HepG2 (cell line): Measurements from ENCODE around the gene BCAS3. TPM values are rescaled to one million over a fixed set of nuclear protein-coding genes. Genes with fewer than 3 reads are reported as not detected.
A peak's percentile ranks its signal among the peaks of the same experiment; 100 is the strongest.

Source experiments
- BHLHE40 ChIP-seq: IDR thresholded peaks from 2 replicates; pipeline ENCODE4 v1.6.1; 2011; ENCODE audit warnings: low read length, improper control_type of control experiment
- CBX5 ChIP-seq: sonication (generic); formaldehyde crosslinking; IDR thresholded peaks from 2 replicates; pipeline ENCODE4 v1.4.0; 2020; ENCODE audit warnings: missing genetic modification reagents, borderline replicate concordance
- CREB1 ChIP-seq, 2 experiments: fragments of 450-650 bp in 1 of 2; IDR thresholded peaks; 2 replicates each; pipeline ENCODE4 v1.6.1; 2016 to 2017; ENCODE audit warnings: control low read depth in 1 of 2, mild to moderate bottlenecking in 1 of 2, missing compliant biosample characterization in 1 of 2, missing genetic modification characterization in 1 of 2
- ELF4 ChIP-seq: sonication (generic); formaldehyde crosslinking; IDR thresholded peaks from 2 replicates; pipeline ENCODE4 v1.5.0; 2020; ENCODE audit warnings: missing genetic modification reagents, mild to moderate bottlenecking, moderate library complexity, borderline replicate concordance
- FLYWCH1 ChIP-seq: sonication (generic); formaldehyde crosslinking; IDR thresholded peaks from 2 replicates; pipeline ENCODE4 v1.8.1; 2023; ENCODE audit warnings: mild to moderate bottlenecking, missing genetic modification reagents
- GPN1 ChIP-seq: sonication (generic); formaldehyde crosslinking; IDR thresholded peaks from 2 replicates; pipeline ENCODE4 v1.5.1; 2020; ENCODE audit warnings: missing genetic modification reagents, borderline replicate concordance
- HES4 ChIP-seq: sonication (generic); formaldehyde crosslinking; IDR thresholded peaks from 2 replicates; pipeline ENCODE4 v1.9.0; 2021; ENCODE audit warnings: mild to moderate bottlenecking, missing genetic modification reagents, borderline replicate concordance
- HNF4A ChIP-seq: sonication (generic); formaldehyde crosslinking; IDR thresholded peaks from 2 replicates; pipeline ENCODE4 v1.4.0; 2020; ENCODE audit warnings: missing genetic modification reagents
- IKZF1 ChIP-seq: fragments of 450-650 bp; IDR thresholded peaks from 2 replicates; pipeline ENCODE4 v1.7.1; 2016
- MBD4 ChIP-seq: IDR thresholded peaks from 2 replicates; pipeline ENCODE4 v1.6.1; 2012; ENCODE audit warnings: low read length, inconsistent platforms, borderline replicate concordance
- NCOR1 ChIP-seq: fragments of 200-600 bp; sonication (generic); IDR thresholded peaks from 2 replicates; pipeline ENCODE4 v1.7.0; 2017; ENCODE audit warnings: antibody characterized with exemption, low read length, borderline replicate concordance
- NKX3-1 ChIP-seq: sonication (generic); formaldehyde crosslinking; IDR thresholded peaks from 2 replicates; pipeline ENCODE4 v1.5.0; 2020; ENCODE audit warnings: missing genetic modification reagents
- PHF8 ChIP-seq: sonication (generic); formaldehyde crosslinking; IDR thresholded peaks from 2 replicates; pipeline ENCODE4 v1.5.0; 2020; ENCODE audit warnings: missing genetic modification reagents
- TARDBP ChIP-seq: sonication (generic); formaldehyde crosslinking; IDR thresholded peaks from 2 replicates; pipeline ENCODE4 v1.8.0; 2022; ENCODE audit warnings: mild to moderate bottlenecking, missing genetic modification reagents
- U2AF2 ChIP-seq: fragments of 200-400 bp; formaldehyde crosslinking; IDR thresholded peaks from 2 replicates; pipeline ENCODE4 v1.6.1; 2017; ENCODE audit warnings: low read depth, mild to moderate bottlenecking, low read length
- ZBTB38 ChIP-seq: sonication (generic); formaldehyde crosslinking; IDR thresholded peaks from 2 replicates; pipeline ENCODE4 v1.5.1; 2020; ENCODE audit warnings: mild to moderate bottlenecking, missing genetic modification reagents
- ZNF17 ChIP-seq: sonication (generic); formaldehyde crosslinking; IDR thresholded peaks from 2 replicates; pipeline ENCODE4 v1.5.0; 2020; ENCODE audit warnings: mild to moderate bottlenecking, missing genetic modification reagents
- ZNF230 ChIP-seq: sonication (generic); formaldehyde crosslinking; IDR thresholded peaks from 2 replicates; pipeline ENCODE4 v1.4.0; 2020; ENCODE audit warnings: mild to moderate bottlenecking, missing genetic modification reagents
- ZNF589 ChIP-seq: sonication (generic); formaldehyde crosslinking; conservative IDR thresholded peaks from 2 replicates; pipeline ENCODE4 v1.8.0; 2022; ENCODE audit warnings: mild to moderate bottlenecking, moderate library complexity, missing genetic modification reagents
- ZNF598 ChIP-seq: sonication (generic); formaldehyde crosslinking; IDR thresholded peaks from 2 replicates; pipeline ENCODE4 v1.5.1; 2020; ENCODE audit warnings: mild to moderate bottlenecking, missing genetic modification reagents, borderline replicate concordance
- polyA plus RNA-seq, 8 experiments: library from polyadenylated mRNA; depleted of rRNA in 3 of 8; stranded (reverse) in 7 of 8; unstranded in 1 of 8; fragments of >200 nt; fragmentation: Illumina TruSeq in 4 of 8; extraction: Trizol in 4 of 8; gene quantifications; 2 replicates each; pipeline versions ENCODE4 v1.2.1 to v1.2.3, GENCODE V29; 2011 to 2016; ENCODE audit warnings: low read depth in 4 of 8, missing spikeins in 1 of 8, mixed read lengths in 1 of 8; ENCODE audit not compliant: insufficient read depth in 1 of 8
- total RNA-seq, 5 experiments: library from RNA; depleted of rRNA; stranded (reverse); fragments of >200 nt; fragmentation: Illumina TruSeq; extraction: Trizol; gene quantifications; 2 replicates each; pipeline ENCODE4 v1.2.3, GENCODE V29; 2016; ENCODE audit warnings: low read depth in 1 of 5
- TF ChIP-seq, protein P1 (sequence below): sonication (generic); formaldehyde crosslinking; conservative IDR thresholded peaks from 2 replicates; pipeline ENCODE4 v1.4.0; 2020; ENCODE audit warnings: missing genetic modification reagents
- TF ChIP-seq, protein P2 (sequence below): sonication (generic); formaldehyde crosslinking; IDR thresholded peaks from 2 replicates; pipeline ENCODE4 v1.4.0; 2020; ENCODE audit warnings: missing genetic modification reagents
- TF ChIP-seq, protein P3 (sequence below): sonication (generic); formaldehyde crosslinking; IDR thresholded peaks from 2 replicates; pipeline ENCODE4 v1.5.1; 2020; ENCODE audit warnings: missing genetic modification reagents, mild to moderate bottlenecking, borderline replicate concordance
- TF ChIP-seq, protein P4 (sequence below): sonication (generic); formaldehyde crosslinking; conservative IDR thresholded peaks from 2 replicates; pipeline ENCODE4 v1.4.0; 2020; ENCODE audit warnings: missing genetic modification reagents

The BCAS3 gene
- total and polyA plus RNA-seq, 2 of the 13 experiments (the other 11 are each of a cell fraction or from before 2014, with no cell fraction given), result 10.7 to 11.2 TPM

DNA sequence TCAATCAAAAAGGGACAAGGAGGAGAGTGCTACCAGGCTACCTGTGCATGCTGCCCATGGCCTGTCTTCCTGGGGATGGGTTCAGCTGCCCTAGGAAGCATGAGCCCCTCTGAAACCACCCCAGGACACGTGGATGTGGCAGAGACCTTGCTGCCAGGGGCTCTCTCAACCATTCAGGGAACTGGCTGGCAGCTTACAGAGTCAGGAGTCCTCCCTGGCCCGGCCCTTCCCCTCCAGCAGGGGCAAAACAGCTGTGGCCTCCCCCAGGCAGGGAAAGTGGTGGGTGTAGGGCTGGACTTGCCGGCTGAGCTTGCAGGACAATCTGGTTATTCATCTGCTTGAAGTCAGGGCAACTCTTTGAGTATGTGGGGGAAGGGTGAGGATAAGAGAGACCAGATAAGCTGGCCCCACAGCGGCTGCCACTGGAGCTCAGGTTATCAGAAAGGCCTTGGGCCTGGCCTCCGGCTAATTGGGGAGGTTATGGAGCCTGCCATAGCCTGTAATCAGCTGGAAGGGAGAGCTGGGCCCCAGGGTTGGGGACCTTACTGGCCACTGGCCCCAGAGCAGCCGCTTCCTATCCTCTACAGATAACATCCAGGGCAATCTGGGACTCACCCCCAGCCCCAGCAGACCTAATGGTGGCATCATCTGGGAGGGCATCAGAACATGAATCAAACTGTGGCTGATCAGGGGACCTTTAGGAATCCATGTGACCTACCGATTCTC is 716.4 kb downstream of the BCAS3 start (continued):
- TF ChIP-seq NCOR1 (no peak), CREB1 (IDR thresholded peaks at IDR 0.05) (no peak), CREB1 (CRISPR knock-in tag; IDR thresholded peaks at IDR 0.05) (no peak), HNF4A (peak; percentile 42), ZNF598 (no peak), MBD4 (no peak), PHF8 (CRISPR knock-in tag) (peak; percentile 47; the same call in 1 of the 2 replicates), NKX3-1 (CRISPR knock-in tag) (no peak), ZBTB38 (no peak), U2AF2 (no peak), ZNF230 (peak; percentile 81; the same call in 1 of the 2 replicates), GPN1 (no peak), IKZF1 (no peak), BHLHE40 (no peak), FLYWCH1 (CRISPR knock-in tag) (no peak), HES4 (CRISPR knock-in tag) (no peak), ELF4 (CRISPR knock-in tag) (no peak), TARDBP (peak; percentile 93), CBX5 (0 out of 2 replicates have a peak, but pooled peaks have one; percentile 19), ZNF589 (CRISPR knock-in tag) (no peak), ZNF17 (no peak)
- TF ChIP-seq, protein P1, sequence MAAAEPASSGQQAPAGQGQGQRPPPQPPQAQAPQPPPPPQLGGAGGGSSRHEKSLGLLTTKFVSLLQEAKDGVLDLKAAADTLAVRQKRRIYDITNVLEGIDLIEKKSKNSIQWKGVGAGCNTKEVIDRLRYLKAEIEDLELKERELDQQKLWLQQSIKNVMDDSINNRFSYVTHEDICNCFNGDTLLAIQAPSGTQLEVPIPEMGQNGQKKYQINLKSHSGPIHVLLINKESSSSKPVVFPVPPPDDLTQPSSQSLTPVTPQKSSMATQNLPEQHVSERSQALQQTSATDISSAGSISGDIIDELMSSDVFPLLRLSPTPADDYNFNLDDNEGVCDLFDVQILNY (CRISPR knock-in tag), result 0 out of 2 replicates have a peak, but pooled peaks have one; percentile 24
- TF ChIP-seq, protein P2, sequence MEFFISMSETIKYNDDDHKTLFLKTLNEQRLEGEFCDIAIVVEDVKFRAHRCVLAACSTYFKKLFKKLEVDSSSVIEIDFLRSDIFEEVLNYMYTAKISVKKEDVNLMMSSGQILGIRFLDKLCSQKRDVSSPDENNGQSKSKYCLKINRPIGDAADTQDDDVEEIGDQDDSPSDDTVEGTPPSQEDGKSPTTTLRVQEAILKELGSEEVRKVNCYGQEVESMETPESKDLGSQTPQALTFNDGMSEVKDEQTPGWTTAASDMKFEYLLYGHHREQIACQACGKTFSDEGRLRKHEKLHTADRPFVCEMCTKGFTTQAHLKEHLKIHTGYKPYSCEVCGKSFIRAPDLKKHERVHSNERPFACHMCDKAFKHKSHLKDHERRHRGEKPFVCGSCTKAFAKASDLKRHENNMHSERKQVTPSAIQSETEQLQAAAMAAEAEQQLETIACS (CRISPR knock-in tag), result no peak
- TF ChIP-seq, protein P3, sequence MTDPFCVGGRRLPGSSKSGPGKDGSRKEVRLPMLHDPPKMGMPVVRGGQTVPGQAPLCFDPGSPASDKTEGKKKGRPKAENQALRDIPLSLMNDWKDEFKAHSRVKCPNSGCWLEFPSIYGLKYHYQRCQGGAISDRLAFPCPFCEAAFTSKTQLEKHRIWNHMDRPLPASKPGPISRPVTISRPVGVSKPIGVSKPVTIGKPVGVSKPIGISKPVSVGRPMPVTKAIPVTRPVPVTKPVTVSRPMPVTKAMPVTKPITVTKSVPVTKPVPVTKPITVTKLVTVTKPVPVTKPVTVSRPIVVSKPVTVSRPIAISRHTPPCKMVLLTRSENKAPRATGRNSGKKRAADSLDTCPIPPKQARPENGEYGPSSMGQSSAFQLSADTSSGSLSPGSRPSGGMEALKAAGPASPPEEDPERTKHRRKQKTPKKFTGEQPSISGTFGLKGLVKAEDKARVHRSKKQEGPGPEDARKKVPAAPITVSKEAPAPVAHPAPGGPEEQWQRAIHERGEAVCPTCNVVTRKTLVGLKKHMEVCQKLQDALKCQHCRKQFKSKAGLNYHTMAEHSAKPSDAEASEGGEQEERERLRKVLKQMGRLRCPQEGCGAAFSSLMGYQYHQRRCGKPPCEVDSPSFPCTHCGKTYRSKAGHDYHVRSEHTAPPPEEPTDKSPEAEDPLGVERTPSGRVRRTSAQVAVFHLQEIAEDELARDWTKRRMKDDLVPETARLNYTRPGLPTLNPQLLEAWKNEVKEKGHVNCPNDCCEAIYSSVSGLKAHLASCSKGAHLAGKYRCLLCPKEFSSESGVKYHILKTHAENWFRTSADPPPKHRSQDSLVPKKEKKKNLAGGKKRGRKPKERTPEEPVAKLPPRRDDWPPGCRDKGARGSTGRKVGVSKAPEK (CRISPR knock-in tag), result 0 out of 2 replicates have a peak, but pooled peaks have one; percentile 10
- TF ChIP-seq, protein P4, sequence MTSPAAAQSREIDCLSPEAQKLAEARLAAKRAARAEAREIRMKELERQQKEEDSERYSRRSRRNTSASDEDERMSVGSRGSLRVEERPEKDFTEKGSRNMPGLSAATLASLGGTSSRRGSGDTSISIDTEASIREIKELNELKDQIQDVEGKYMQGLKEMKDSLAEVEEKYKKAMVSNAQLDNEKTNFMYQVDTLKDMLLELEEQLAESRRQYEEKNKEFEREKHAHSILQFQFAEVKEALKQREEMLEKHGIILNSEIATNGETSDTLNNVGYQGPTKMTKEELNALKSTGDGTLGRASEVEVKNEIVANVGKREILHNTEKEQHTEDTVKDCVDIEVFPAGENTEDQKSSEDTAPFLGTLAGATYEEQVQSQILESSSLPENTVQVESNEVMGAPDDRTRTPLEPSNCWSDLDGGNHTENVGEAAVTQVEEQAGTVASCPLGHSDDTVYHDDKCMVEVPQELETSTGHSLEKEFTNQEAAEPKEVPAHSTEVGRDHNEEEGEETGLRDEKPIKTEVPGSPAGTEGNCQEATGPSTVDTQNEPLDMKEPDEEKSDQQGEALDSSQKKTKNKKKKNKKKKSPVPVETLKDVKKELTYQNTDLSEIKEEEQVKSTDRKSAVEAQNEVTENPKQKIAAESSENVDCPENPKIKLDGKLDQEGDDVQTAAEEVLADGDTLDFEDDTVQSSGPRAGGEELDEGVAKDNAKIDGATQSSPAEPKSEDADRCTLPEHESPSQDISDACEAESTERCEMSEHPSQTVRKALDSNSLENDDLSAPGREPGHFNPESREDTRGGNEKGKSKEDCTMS (CRISPR knock-in tag), result no peak
